Measurements from ENCODE around the gene LGALS3BP. TPM values are rescaled to one million over a fixed set of nuclear protein-coding genes. Genes with fewer than 3 reads are reported as not detected.
A peak's percentile ranks its signal among the peaks of the same experiment; 100 is the strongest.

LGALS3BP gene
- total and polyA plus RNA-seq, 2 of the 13 experiments (the other 11 are each of a cell fraction or from before 2014, with no cell fraction given), result 137 to 332 TPM

DNA sequence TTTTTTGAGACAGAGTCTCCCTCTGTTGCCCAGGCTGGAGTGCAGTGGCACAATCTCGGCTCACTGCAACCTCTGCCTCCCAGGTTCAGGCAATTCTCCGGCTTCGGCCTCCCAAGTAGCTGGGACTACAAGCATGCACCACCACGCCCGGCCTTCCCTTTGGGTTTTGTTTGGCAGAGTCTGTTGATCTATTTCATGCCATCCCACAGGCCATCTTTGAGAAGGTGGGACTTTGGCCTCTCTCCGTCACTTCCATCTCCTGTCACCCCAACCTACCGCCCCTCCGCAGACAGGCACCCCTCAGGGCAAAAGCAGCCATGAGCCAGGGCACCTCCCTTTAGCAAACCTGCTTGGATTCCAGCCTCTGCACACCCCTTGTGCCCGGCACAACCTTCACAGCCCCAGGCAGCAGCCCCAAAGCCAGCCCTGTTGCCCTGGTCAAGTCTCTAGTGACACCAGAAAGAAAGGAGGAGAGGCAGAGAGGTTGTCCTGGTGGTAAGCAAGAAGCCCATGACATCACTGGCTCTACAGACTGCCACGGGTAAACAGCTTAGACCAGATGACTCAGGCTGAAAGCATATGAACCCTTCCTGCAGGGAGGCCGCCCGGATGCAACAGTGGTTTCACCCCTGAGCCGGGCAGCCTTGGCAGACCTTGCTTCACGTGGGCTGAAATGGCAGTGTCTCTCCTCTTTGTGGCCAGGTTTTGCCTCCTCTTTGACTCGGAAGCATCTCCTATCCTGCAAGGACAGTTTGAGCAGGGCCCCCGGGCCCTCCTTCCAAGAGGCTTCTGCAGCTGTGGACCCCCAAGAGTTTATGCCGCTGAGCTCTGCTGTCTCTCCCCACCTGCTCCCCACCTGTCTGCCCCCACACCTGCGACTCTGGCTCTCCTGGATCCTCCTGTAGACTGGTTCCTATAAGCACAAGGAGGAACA is 46.4 kb downstream of the LGALS3BP start (continued):
- TF ChIP-seq, protein P1, sequence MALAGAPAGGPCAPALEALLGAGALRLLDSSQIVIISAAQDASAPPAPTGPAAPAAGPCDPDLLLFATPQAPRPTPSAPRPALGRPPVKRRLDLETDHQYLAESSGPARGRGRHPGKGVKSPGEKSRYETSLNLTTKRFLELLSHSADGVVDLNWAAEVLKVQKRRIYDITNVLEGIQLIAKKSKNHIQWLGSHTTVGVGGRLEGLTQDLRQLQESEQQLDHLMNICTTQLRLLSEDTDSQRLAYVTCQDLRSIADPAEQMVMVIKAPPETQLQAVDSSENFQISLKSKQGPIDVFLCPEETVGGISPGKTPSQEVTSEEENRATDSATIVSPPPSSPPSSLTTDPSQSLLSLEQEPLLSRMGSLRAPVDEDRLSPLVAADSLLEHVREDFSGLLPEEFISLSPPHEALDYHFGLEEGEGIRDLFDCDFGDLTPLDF (CRISPR knock-in tag; IDR thresholded peaks at IDR 0.05), result no peak
- TF ChIP-seq TAF1 (CRISPR knock-in tag; IDR thresholded peaks at IDR 0.05) (0 out of 2 replicates have a peak, but pooled peaks have one; percentile 6), TEAD3 (CRISPR knock-in tag; optimal IDR thresholded peaks at IDR 0.05; ENCODE audit: borderline replicate concordance) (peak; percentile 83), ZNF709 (CRISPR knock-in tag; IDR thresholded peaks at IDR 0.05) (no peak), ZNF616 (CRISPR knock-in tag; IDR thresholded peaks at IDR 0.05; ENCODE audit: low read depth) (no peak), ZNF33A (CRISPR knock-in tag; IDR thresholded peaks at IDR 0.05; ENCODE audit: borderline replicate concordance) (no peak), TGIF2 (CRISPR knock-in tag; IDR thresholded peaks at IDR 0.05) (peak; percentile 53; the same call in 1 of the 2 replicates), ZNF138 (CRISPR knock-in tag; IDR thresholded peaks at IDR 0.05; ENCODE audit: low read depth) (peak; percentile 71; the same call in 1 of the 2 replicates)
- TF ChIP-seq, protein P2, sequence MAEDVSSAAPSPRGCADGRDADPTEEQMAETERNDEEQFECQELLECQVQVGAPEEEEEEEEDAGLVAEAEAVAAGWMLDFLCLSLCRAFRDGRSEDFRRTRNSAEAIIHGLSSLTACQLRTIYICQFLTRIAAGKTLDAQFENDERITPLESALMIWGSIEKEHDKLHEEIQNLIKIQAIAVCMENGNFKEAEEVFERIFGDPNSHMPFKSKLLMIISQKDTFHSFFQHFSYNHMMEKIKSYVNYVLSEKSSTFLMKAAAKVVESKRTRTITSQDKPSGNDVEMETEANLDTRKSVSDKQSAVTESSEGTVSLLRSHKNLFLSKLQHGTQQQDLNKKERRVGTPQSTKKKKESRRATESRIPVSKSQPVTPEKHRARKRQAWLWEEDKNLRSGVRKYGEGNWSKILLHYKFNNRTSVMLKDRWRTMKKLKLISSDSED (CRISPR knock-in tag; IDR thresholded peaks at IDR 0.05), result no peak
- TF ChIP-seq, protein P3, sequence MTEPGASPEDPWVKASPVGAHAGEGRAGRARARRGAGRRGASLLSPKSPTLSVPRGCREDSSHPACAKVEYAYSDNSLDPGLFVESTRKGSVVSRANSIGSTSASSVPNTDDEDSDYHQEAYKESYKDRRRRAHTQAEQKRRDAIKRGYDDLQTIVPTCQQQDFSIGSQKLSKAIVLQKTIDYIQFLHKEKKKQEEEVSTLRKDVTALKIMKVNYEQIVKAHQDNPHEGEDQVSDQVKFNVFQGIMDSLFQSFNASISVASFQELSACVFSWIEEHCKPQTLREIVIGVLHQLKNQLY (CRISPR knock-in tag; IDR thresholded peaks at IDR 0.05), result peak; percentile 73; the same call in 1 of the 2 replicates
- TF ChIP-seq, protein P4, sequence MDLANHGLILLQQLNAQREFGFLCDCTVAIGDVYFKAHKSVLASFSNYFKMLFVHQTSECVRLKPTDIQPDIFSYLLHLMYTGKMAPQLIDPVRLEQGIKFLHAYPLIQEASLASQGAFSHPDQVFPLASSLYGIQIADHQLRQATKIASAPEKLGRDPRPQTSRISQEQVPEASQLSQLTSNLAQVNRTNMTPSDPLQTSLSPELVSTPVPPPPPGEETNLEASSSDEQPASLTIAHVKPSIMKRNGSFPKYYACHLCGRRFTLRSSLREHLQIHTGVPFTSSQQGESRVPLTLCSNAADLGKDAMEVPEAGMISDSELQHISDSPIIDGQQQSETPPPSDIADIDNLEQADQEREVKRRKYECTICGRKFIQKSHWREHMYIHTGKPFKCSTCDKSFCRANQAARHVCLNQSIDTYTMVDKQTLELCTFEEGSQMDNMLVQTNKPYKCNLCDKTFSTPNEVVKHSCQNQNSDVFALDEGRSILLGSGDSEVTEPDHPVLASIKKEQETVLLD (CRISPR knock-in tag; IDR thresholded peaks at IDR 0.05; ENCODE audit: low read depth), result no peak
- TF ChIP-seq, protein P5, sequence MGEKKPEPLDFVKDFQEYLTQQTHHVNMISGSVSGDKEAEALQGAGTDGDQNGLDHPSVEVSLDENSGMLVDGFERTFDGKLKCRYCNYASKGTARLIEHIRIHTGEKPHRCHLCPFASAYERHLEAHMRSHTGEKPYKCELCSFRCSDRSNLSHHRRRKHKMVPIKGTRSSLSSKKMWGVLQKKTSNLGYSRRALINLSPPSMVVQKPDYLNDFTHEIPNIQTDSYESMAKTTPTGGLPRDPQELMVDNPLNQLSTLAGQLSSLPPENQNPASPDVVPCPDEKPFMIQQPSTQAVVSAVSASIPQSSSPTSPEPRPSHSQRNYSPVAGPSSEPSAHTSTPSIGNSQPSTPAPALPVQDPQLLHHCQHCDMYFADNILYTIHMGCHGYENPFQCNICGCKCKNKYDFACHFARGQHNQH (CRISPR knock-in tag; IDR thresholded peaks at IDR 0.05), result peak; percentile 68
- TF ChIP-seq, protein P6, sequence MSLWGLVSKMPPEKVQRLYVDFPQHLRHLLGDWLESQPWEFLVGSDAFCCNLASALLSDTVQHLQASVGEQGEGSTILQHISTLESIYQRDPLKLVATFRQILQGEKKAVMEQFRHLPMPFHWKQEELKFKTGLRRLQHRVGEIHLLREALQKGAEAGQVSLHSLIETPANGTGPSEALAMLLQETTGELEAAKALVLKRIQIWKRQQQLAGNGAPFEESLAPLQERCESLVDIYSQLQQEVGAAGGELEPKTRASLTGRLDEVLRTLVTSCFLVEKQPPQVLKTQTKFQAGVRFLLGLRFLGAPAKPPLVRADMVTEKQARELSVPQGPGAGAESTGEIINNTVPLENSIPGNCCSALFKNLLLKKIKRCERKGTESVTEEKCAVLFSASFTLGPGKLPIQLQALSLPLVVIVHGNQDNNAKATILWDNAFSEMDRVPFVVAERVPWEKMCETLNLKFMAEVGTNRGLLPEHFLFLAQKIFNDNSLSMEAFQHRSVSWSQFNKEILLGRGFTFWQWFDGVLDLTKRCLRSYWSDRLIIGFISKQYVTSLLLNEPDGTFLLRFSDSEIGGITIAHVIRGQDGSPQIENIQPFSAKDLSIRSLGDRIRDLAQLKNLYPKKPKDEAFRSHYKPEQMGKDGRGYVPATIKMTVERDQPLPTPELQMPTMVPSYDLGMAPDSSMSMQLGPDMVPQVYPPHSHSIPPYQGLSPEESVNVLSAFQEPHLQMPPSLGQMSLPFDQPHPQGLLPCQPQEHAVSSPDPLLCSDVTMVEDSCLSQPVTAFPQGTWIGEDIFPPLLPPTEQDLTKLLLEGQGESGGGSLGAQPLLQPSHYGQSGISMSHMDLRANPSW (CRISPR knock-in tag; IDR thresholded peaks at IDR 0.05; ENCODE audit: borderline replicate concordance), result no peak

All from HepG2 (cell line).